Measurements from ENCODE around the gene FHIT.

DNA sequence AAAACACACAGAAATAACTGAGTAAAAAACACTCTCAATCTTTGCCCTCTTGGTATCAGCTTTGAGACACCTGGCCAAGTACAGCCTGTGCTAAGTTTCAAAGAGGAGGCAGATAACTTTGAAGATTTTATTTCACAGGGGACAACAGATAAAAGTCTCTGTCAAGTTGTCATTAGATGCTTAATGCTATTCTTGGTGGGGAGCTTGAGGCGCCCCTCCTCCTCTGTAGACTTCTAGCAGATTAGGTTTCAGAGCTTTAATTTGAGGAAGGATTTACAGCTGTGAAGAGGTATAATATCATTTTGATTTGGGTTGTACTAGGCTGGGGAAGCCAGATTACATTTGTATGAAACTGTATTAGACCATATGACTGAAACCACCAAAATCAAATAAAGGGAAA lies 620.3 kb downstream of the FHIT start:
- TF ChIP-seq, protein P1, sequence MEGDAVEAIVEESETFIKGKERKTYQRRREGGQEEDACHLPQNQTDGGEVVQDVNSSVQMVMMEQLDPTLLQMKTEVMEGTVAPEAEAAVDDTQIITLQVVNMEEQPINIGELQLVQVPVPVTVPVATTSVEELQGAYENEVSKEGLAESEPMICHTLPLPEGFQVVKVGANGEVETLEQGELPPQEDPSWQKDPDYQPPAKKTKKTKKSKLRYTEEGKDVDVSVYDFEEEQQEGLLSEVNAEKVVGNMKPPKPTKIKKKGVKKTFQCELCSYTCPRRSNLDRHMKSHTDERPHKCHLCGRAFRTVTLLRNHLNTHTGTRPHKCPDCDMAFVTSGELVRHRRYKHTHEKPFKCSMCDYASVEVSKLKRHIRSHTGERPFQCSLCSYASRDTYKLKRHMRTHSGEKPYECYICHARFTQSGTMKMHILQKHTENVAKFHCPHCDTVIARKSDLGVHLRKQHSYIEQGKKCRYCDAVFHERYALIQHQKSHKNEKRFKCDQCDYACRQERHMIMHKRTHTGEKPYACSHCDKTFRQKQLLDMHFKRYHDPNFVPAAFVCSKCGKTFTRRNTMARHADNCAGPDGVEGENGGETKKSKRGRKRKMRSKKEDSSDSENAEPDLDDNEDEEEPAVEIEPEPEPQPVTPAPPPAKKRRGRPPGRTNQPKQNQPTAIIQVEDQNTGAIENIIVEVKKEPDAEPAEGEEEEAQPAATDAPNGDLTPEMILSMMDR (IDR thresholded peaks at IDR 0.05), result no peak
- TF ChIP-seq POLR2A (IDR thresholded peaks at IDR 0.05), result no peak
